ENCODE measurements around the gene EIF3F.

- TF ChIP-seq, protein P1, sequence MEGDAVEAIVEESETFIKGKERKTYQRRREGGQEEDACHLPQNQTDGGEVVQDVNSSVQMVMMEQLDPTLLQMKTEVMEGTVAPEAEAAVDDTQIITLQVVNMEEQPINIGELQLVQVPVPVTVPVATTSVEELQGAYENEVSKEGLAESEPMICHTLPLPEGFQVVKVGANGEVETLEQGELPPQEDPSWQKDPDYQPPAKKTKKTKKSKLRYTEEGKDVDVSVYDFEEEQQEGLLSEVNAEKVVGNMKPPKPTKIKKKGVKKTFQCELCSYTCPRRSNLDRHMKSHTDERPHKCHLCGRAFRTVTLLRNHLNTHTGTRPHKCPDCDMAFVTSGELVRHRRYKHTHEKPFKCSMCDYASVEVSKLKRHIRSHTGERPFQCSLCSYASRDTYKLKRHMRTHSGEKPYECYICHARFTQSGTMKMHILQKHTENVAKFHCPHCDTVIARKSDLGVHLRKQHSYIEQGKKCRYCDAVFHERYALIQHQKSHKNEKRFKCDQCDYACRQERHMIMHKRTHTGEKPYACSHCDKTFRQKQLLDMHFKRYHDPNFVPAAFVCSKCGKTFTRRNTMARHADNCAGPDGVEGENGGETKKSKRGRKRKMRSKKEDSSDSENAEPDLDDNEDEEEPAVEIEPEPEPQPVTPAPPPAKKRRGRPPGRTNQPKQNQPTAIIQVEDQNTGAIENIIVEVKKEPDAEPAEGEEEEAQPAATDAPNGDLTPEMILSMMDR (IDR thresholded peaks at IDR 0.05): no peak
- no peak for TF ChIP-seq POLR2AphosphoS5 (IDR thresholded peaks at IDR 0.05)
- TF ChIP-seq POLR2A (IDR thresholded peaks at IDR 0.05): no peak
- no peak for TF ChIP-seq EP300 (IDR thresholded peaks at IDR 0.05)
Measured at GRCh38 chr11:7982582-7983119, 4.5 kb upstream of the EIF3F start.

Data from suprapubic skin (tissue), 4 donors.